Hematopoietic multipotent progenitor cell treated with erythropoietin and hydrocortisone succinate and interleukin-3 and kit ligand, for 15 days (in vitro differentiated cells): ENCODE data around the gene LRRC25.

Experiments
- DNase-seq: peaks from one replicate; pipeline ENCODE4 v3.0.0-alpha.2; 2015; ENCODE audit warnings: low spot score

Gene LRRC25

GRCh38 chr19:18345296-18345695 lies 52.1 kb downstream of the LRRC25 start:
- no peak for DNase-seq

DNA sequence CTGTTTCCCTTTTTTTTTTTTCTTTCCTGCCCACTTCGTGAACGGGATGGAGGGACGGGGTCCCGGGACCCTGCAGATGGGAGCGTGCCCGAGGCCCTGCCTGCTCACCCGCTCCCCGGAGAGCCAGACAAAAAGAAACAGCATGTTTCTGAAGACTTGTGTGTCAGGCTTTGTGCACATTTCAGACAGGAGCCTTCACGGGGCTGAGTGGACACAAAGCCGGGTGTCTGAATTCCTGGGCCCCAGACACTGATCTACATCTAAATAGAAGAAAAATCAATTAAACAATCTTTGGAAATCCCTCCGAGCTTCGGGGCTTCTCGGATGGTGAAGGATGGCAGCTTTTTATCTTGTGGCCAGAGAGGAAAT lies 52.9 kb downstream of the LRRC25 start:
- DNase-seq: no peak

- no peak for DNase-seq
Measured at GRCh38 chr19:18342090-18342632, 55.3 kb downstream of the LRRC25 start.
